HTERT RPE-1 (cell line): ENCODE measurements around the gene SFSWAP.
"Not testable (repeated sequence)": the region's sequence is repeated elsewhere in the genome, so short reads cannot be mapped to it uniquely, and the experiment has no call there.

Source experiments
- in situ Hi-C: fragments of 300-500 bp; cut with MboI; formaldehyde crosslinking; loops from 4 replicates; pipeline ENCODE4 v1.14.3; 2020; ENCODE audit warnings: low sequenced_read_pairs

Gene SFSWAP

GRCh38 chr12:131701705-131702572, 9.0 kb upstream of the SFSWAP start:
- in situ Hi-C loops: no loop called here

GRCh38 chr12:131702573-131702877, 8.4 kb upstream of the SFSWAP start:
- in situ Hi-C loops: no loop called here

GRCh38 chr12:131703161-131703560, 7.7 kb upstream of the SFSWAP start:
- in situ Hi-C loops: no loop called here

- in situ Hi-C loops: no loop called here
These were observed 6.4 kb upstream of the SFSWAP start for GRCh38 chr12:131704509-131704908.

DNA sequence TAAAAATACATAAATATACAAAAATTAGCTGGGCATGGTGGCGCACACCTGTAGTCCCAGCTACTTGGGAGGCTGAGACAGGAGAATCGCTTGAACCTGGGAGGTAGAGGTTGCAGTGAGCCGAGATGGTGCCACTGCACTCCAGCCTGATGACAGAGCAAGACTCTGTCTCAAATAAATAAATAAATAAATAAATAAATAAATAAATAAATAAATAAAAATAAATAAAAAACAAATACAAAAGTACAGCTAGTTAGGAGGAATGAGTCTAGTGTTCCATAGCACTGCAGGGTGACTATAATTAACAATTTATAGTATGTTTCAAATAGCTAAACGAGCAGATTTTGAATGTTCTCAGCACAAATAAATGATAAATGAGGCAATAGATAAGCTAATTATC, 4.2 kb upstream of the SFSWAP start:
- in situ Hi-C loops: not testable (repeated sequence)

DNA sequence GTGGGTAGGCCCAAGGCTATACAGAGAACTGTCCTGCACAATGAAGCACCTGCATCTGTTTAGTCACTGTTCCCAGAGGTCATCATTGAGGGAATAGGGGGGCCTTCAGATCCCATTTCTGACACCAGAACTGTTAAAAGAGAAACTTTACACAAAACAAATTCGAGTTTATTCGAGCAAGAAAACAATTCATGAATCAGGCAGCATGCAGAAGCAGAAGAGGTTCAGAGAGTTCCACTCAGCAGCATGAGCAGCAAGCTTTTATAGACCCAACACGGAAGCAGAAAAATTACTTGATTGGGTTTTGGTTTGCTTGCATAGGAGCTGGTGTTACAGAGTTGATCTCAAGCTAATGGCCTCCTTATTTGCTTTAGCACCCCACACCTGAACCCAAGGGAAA, 1.7 kb upstream of the SFSWAP start:
- in situ Hi-C loops: no loop called here

GRCh38 chr12:131711551-131712205, 788 bp downstream of the SFSWAP start:
- in situ Hi-C loops: no loop called here

DNA sequence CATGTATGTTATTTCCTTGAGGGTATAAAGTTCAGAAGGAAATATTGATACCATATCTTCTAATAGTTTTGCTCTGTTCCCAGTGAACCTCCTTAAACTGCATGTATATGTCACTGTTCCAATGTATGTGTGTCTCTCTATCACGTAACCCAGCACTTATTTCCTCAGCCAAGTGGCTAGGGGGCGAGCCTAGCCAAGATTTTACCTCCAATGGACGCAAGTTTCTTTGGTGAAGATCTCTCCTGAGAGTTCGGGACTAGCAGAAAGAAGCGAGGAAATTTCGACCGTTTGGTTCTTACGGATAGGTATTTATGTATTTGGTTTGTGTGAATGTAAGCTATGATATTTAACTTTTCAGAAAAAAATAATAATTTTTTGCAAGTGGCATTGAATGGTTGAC, 2.5 kb downstream of the SFSWAP start:
- in situ Hi-C loops: no loop called here

- in situ Hi-C loops: no loop called here
These were observed 3.9 kb downstream of the SFSWAP start for GRCh38 chr12:131714759-131715158.

- in situ Hi-C loops: no loop called here
These were observed 5.4 kb downstream of the SFSWAP start for GRCh38 chr12:131716282-131716681.

GRCh38 chr12:131720241-131720640, 9.4 kb downstream of the SFSWAP start:
- in situ Hi-C loops: no loop called here

GRCh38 chr12:131720921-131721320, 10.0 kb downstream of the SFSWAP start:
- in situ Hi-C loops: no loop called here

DNA sequence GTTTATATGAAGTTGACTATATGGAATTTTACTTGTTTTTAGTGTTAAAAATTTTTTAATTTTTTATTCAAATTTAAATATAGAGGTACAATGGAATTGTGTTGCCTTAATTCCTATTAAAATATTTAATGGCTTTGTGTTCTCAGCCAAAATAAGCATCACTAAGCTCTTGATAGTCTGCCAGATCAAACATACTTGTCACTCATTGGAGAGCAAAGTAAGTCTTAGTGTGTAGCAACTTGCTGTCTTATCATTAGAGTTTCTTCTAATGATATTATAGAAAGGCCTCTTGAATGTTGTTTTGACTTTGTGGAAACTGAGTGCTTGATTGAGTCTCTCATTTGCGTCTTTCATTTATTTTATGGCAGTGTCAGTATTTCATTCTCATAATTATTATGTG, 10.7 kb downstream of the SFSWAP start:
- in situ Hi-C loops: no loop called here

DNA sequence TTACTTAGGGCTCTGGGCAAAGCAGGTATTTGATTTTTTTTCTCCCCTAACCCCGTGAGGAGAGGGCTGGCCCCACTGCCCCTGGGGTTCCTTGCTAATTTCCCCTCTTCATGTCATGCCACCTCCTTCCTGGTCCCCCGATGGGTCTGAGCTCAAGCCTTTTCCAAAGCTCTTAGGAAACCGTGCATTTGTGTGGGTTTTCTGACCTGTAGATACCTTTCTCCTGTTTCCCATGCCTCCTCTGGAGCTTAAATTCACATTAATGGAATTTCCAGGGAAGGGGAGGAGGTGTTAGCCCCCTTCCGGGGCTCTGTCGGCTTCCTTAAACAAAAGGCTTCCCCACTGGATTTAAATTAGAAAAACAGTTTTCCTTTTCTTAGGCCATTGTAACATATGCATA, 12.6 kb downstream of the SFSWAP start:
- in situ Hi-C loops: no loop called here

GRCh38 chr12:131724534-131724933, 13.6 kb downstream of the SFSWAP start:
- in situ Hi-C loops: no loop called here

DNA sequence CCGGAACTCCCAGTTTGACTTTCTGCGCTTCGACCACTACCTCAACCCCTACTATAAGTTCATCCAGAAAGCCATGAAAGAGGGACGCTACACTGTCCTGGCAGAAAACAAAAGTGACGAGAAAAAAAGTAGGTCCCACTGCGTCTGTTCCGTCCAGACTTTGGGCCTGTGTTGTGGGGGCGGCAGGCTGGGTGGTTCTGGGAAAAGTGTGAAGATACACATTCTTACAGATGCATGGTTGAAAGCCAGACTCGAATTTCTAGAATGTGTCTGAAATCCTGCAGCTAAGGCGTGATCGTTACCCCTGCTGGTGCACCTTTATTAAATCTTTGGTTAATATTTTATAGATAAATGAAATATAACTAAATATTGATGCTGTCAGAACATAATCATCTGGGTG, 14.6 kb downstream of the SFSWAP start:
- in situ Hi-C loops: no loop called here

- in situ Hi-C loops: no loop called here
These were observed 17.8 kb downstream of the SFSWAP start for GRCh38 chr12:131728720-131729119.

- in situ Hi-C loops: no loop called here
These were observed 18.5 kb downstream of the SFSWAP start for GRCh38 chr12:131729254-131729955.

- in situ Hi-C loops: no loop called here
These were observed 22.2 kb downstream of the SFSWAP start for GRCh38 chr12:131732996-131733615.

DNA sequence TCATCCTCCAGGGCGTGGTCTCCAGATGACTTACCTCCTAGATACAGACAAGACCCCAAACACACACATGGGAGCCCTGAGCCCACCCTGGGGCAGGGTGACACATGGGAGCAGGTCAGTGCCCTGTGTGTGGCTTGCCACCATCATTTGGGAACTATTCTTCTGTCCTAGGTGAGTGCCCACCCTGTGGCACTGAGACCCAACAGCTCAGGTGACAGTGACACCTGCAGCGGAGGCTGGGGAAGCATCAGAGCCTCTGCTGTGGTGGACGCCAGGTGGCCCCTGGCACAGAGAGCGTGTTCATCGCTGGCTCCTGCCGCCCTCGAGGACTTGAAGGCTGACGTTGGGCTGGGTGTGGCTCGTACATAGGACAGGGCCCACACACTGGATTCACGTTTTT, 23.0 kb downstream of the SFSWAP start:
- in situ Hi-C loops: no loop called here

GRCh38 chr12:131734336-131735152, 23.7 kb downstream of the SFSWAP start:
- in situ Hi-C loops: no loop called here
